ENCODE measurements around the gene EXOSC6.

- TF ChIP-seq CTCF (IDR thresholded peaks at IDR 0.05; ENCODE audit: borderline replicate concordance, extremely low read depth, low read length, poor library complexity, severe bottlenecking) (no peak), EZH2 (IDR thresholded peaks at IDR 0.05; ENCODE audit: borderline replicate concordance, low read depth, low read length, severe bottlenecking) (no peak)
These were observed 49.4 kb upstream of the EXOSC6 start for GRCh38 chr16:70301121-70301520.

All from DND-41 (cell line).